Measurements from ENCODE around the gene ACR. TPM values are rescaled to one million over a fixed set of nuclear protein-coding genes. Genes with fewer than 3 reads are reported as not detected.

Gene ACR
- total RNA-seq, 2 donors from 2014 or later: 13.1 TPM; not detected in 1

DNA sequence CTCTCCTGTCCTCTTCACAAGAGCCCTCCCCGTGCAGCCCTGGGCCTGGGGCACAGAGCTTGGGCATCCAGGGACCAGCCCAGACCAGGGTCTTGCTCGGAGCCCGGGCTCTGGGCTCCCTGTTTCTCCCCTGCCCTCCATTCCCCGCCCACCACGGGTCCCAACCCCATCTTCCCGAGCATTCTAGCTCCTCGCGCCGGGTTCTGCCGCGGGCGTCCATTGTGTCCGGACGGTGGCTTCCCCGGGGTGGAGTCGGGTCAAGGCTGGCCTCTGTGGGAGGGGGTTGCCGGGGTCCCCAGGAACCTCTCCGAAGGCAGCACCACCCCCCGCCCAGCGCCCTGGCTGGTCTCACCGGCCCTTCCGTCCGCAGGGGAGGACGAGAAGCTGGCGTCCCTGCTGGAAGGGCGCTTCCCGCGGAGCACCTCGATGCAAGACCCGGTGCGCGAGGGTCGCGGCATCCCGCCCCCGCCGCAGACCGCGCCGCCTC, 18.1 kb upstream of the ACR start:
- Histone ChIP-seq H3K27me3 (replicated peaks; ENCODE audit: insufficient read depth) (no peaks in the 10 kb centered on the region), H3K36me3 (no peaks in the 10 kb centered on the region), H3K4me1 (replicated peaks) (no peaks in the 10 kb centered on the region), H3K4me3 (no peak overlapping the region), H3K9me3 (no peaks in the 10 kb centered on the region), H3K27ac (no peak overlapping the region)
- no peak for TF ChIP-seq CTCF (IDR thresholded peaks at IDR 0.05)
- TF ChIP-seq POLR2AphosphoS5 (IDR thresholded peaks at IDR 0.05): no peak
- TF ChIP-seq POLR2A (IDR thresholded peaks at IDR 0.05): no peak
- DNase-seq (ENCODE audit: low spot score): no peak
- intact Hi-C loops (cut with DNase I): no loop called here
- 51% methylated on average over 28 of the region's 40 CpGs for WGBS

DNA sequence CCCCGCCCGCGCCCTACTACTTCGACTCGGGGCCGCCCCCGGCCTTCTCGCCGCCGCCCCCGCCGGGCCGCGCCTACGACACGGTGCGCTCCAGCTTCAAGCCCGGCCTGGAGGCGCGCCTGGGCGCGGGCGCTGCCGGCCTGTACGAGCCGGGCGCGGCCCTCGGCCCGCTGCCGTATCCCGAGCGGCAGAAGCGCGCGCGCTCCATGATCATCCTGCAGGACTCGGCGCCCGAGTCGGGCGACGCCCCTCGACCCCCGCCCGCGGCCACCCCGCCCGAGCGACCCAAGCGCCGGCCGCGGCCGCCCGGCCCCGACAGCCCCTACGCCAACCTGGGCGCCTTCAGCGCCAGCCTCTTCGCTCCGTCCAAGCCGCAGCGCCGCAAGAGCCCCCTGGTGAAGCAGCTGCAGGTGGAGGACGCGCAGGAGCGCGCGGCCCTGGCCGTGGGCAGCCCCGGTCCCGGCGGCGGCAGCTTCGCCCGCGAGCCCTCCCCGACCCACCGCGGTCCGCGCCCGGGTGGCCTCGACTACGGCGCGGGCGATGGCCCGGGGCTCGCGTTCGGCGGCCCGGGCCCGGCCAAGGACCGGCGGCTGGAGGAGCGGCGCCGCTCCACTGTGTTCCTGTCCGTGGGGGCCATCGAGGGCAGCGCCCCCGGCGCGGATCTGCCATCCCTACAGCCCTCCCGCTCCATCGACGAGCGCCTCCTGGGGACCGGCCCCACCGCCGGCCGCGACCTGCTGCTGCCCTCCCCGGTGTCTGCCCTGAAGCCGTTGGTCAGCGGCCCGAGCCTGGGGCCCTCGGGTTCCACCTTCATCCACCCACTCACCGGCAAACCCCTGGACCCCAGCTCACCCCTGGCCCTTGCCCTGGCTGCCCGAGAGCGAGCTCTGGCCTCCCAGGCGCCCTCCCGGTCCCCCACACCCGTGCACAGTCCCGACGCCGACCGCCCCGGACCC, 17.4 kb upstream of the ACR start:
- H3K4me1 ChIP-seq (replicated peaks): no peaks in the 10 kb centered on the region
- no peaks in the 10 kb centered on the region for H3K27me3 ChIP-seq (replicated peaks; ENCODE audit: insufficient read depth)
- 37% methylated on average over 61 of the region's 132 CpGs for WGBS
- no peak overlapping the region for H3K27ac ChIP-seq
- no peak overlapping the region for H3K4me3 ChIP-seq
- intact Hi-C loops (cut with DNase I): no loop called here
- no peaks in the 10 kb centered on the region for H3K9me3 ChIP-seq
- no peaks in the 10 kb centered on the region for H3K36me3 ChIP-seq
- DNase-seq (ENCODE audit: low spot score): no peak
- no peak for TF ChIP-seq CTCF (IDR thresholded peaks at IDR 0.05)
- TF ChIP-seq POLR2AphosphoS5 (IDR thresholded peaks at IDR 0.05): no peak
- TF ChIP-seq POLR2A (IDR thresholded peaks at IDR 0.05): no peak

DNA sequence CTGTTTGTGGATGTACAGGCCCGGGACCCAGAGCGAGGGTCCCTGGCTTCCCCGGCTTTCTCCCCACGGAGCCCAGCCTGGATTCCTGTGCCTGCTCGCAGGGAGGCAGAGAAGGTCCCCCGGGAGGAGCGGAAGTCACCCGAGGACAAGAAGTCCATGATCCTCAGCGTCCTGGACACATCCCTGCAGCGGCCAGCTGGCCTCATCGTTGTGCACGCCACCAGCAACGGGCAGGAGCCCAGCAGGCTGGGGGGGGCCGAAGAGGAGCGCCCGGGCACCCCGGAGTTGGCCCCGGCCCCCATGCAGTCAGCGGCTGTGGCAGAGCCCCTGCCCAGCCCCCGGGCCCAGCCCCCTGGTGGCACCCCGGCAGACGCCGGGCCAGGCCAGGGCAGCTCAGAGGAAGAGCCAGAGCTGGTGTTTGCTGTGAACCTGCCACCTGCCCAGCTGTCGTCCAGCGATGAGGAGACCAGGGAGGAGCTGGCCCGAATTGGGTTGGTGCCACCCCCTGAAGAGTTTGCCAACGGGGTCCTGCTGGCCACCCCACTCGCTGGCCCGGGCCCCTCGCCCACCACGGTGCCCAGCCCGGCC, 16.7 kb upstream of the ACR start:
- 95% methylated on average over 29 of the region's 32 CpGs for WGBS
- Histone ChIP-seq H3K9me3 (no peaks in the 10 kb centered on the region), H3K4me3 (no peak overlapping the region), H3K27me3 (replicated peaks; ENCODE audit: insufficient read depth) (no peaks in the 10 kb centered on the region), H3K27ac (no peak overlapping the region), H3K36me3 (no peaks in the 10 kb centered on the region), H3K4me1 (replicated peaks) (no peaks in the 10 kb centered on the region)
- no peak for DNase-seq (ENCODE audit: low spot score)
- intact Hi-C loops (cut with DNase I): no loop called here
- TF ChIP-seq POLR2AphosphoS5 (IDR thresholded peaks at IDR 0.05) (no peak), POLR2A (IDR thresholded peaks at IDR 0.05) (no peak), CTCF (IDR thresholded peaks at IDR 0.05) (no peak)

DNA sequence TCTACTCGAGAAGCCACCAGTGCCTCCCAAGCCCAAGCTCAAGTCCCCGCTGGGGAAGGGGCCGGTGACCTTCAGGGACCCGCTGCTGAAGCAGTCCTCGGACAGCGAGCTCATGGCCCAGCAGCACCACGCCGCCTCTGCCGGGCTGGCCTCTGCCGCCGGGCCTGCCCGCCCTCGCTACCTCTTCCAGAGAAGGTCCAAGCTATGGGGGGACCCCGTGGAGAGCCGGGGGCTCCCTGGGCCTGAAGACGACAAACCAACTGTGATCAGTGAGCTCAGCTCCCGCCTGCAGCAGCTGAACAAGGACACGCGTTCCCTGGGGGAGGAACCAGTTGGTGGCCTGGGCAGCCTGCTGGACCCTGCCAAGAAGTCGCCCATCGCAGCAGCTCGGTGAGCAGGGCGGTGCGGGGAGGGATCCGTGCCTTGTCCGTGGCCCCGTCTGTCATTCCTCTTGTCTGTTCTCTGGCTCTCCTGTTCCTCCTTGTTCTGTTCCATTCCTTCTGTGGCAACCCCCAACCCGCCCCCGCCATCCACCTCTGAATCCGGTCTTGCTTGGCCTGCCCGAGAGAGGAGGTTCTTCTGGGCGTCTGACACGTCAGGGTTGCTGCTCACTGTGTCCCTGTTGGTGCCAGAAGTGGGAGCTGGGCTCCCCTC, 15.8 kb upstream of the ACR start:
- H3K4me1 ChIP-seq (replicated peaks): no peaks in the 10 kb centered on the region
- DNase-seq (ENCODE audit: low spot score): no peak
- H3K9me3 ChIP-seq: no peaks in the 10 kb centered on the region
- 93% methylated on average over 30 of the region's 33 CpGs for WGBS
- TF ChIP-seq POLR2A (IDR thresholded peaks at IDR 0.05): no peak
- TF ChIP-seq CTCF (IDR thresholded peaks at IDR 0.05): no peak
- no peak for TF ChIP-seq POLR2AphosphoS5 (IDR thresholded peaks at IDR 0.05)
- no peaks in the 10 kb centered on the region for H3K27me3 ChIP-seq (replicated peaks; ENCODE audit: insufficient read depth)
- no peaks in the 10 kb centered on the region for H3K36me3 ChIP-seq
- no peak overlapping the region for H3K4me3 ChIP-seq
- intact Hi-C loops (cut with DNase I): no loop called here
- no peak overlapping the region for H3K27ac ChIP-seq
